Measurements from ENCODE around the gene PCBD2. TPM values are rescaled to one million over a fixed set of nuclear protein-coding genes. Genes with fewer than 3 reads are reported as not detected.

PCBD2 gene
- total RNA-seq, 1 donor from 2014 or later: 18.8 TPM

DNA sequence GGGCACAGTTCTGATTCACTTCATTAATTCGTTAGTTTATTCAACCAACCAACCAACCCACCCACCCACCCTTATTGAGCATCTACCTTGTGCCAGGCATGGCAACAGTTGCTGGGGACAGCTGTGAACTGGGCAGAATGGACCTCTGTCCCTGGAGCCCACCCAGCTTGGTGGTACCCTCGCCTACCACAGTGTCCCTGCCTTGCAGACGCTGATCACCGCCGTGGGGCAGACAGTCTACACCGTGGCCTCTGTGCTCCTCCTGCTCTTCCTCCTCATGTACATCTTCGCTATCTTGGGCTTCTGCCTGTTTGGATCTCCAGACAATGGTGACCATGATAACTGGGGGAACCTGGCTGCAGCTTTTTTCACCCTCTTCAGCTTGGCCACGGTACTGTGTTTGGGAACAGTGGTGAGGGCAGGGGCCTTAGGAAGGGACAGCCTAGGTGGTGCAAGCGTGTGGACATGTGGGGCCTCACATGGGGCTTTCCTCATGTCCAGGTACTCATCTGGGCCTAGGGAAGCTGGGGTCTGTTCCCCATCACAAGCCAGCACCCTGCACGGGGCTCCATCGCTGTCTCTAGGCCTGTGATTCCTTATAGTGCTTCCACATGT lies 102.9 kb downstream of the PCBD2 start:
- Mint-ChIP-seq H3K27me3 (peaks cover 18% of the 10 kb centered on the region), H3K4me3 (ENCODE audit: low read depth) (no peak overlapping the region), H3K27ac (no peak overlapping the region), H3K4me1 (ENCODE audit: low read depth) (peaks cover 2% of the 10 kb centered on the region), H3K36me3 (ENCODE audit: insufficient read depth) (peaks cover 3% of the 10 kb centered on the region), H3K9me3 (ENCODE audit: low read depth) (no peaks in the 10 kb centered on the region)
- TF ChIP-seq, protein P1, sequence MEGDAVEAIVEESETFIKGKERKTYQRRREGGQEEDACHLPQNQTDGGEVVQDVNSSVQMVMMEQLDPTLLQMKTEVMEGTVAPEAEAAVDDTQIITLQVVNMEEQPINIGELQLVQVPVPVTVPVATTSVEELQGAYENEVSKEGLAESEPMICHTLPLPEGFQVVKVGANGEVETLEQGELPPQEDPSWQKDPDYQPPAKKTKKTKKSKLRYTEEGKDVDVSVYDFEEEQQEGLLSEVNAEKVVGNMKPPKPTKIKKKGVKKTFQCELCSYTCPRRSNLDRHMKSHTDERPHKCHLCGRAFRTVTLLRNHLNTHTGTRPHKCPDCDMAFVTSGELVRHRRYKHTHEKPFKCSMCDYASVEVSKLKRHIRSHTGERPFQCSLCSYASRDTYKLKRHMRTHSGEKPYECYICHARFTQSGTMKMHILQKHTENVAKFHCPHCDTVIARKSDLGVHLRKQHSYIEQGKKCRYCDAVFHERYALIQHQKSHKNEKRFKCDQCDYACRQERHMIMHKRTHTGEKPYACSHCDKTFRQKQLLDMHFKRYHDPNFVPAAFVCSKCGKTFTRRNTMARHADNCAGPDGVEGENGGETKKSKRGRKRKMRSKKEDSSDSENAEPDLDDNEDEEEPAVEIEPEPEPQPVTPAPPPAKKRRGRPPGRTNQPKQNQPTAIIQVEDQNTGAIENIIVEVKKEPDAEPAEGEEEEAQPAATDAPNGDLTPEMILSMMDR (IDR thresholded peaks at IDR 0.05; ENCODE audit: unreplicated experiment): no peak
- DNase-seq (ENCODE audit: low spot score, unreplicated experiment): no peak

DNA sequence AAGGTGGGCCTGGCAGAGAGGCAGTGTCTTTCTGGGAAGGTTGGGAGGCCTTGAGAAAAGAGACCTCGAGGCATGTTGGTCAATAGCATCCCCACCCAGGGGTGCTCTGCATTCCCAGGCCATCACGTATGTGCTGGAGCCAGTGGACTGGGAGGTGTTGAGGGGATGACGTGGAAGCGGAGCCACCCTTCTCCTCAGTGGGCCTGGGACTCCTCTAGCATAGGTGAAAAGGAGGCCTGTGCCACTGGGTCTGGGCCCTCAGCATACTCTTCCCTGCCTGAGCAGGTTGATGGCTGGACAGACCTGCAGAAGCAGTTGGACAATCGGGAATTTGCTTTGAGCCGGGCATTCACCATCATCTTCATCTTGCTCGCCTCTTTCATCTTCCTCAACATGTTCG lies 103.6 kb downstream of the PCBD2 start:
- TF ChIP-seq, protein P1 (IDR thresholded peaks at IDR 0.05; ENCODE audit: unreplicated experiment): no peak
- no peak overlapping the region for H3K4me3 Mint-ChIP-seq (ENCODE audit: low read depth)
- no peak overlapping the region for H3K27ac Mint-ChIP-seq
- peaks cover 20% of the 10 kb centered on the region for H3K27me3 Mint-ChIP-seq
- peaks cover 5% of the 10 kb centered on the region for H3K4me1 Mint-ChIP-seq (ENCODE audit: low read depth)
- no peaks in the 10 kb centered on the region for H3K9me3 Mint-ChIP-seq (ENCODE audit: low read depth)
- H3K36me3 Mint-ChIP-seq (ENCODE audit: insufficient read depth): peaks cover 3% of the 10 kb centered on the region
- no peak for DNase-seq (ENCODE audit: low spot score, unreplicated experiment)

DNA sequence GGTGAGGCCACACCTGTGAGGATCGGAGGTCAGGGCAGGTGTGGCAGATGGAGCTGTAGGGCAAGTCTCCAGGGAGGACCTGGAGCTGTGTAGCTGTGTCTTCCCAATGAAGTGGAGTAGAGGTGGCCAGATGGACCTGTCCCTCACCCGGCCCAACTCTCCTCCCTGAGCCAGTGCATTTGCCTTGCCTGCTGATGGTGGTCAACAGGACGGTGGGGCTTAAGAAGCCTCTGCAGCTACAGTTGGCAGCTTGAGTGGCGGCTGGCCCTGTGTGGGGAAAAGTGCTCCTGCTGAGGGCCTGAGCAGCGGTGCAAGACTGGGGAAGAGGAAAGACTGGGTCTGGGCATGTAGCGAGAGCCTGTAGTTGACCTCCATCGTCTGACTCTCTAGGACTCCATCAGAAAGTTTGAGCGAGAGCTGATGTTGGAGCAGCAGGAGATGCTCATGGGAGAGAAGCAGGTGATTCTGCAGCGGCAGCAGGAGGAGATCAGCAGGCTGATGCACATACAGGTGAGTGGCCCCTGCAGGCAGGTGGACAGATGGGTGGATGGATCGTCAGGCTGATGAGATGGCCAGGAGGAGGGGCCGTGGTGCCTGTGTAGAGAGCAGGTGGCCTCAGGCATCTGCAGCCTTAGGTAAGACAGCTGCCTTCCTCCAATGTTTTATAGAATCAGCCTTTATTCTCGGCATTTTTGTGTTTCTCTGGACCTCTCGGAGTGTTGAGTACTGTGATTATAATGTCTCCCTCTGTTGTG lies 104.2 kb downstream of the PCBD2 start:
- peaks cover under 1% of the 10 kb centered on the region for H3K36me3 Mint-ChIP-seq (ENCODE audit: insufficient read depth)
- H3K27me3 Mint-ChIP-seq: peaks cover 19% of the 10 kb centered on the region
- no peak for DNase-seq (ENCODE audit: low spot score, unreplicated experiment)
- H3K9me3 Mint-ChIP-seq (ENCODE audit: low read depth): no peaks in the 10 kb centered on the region
- TF ChIP-seq, protein P1 (IDR thresholded peaks at IDR 0.05; ENCODE audit: unreplicated experiment): no peak
- H3K27ac Mint-ChIP-seq: no peak overlapping the region
- H3K4me3 Mint-ChIP-seq (ENCODE audit: low read depth): no peak overlapping the region
- peaks cover 7% of the 10 kb centered on the region for H3K4me1 Mint-ChIP-seq (ENCODE audit: low read depth)

DNA sequence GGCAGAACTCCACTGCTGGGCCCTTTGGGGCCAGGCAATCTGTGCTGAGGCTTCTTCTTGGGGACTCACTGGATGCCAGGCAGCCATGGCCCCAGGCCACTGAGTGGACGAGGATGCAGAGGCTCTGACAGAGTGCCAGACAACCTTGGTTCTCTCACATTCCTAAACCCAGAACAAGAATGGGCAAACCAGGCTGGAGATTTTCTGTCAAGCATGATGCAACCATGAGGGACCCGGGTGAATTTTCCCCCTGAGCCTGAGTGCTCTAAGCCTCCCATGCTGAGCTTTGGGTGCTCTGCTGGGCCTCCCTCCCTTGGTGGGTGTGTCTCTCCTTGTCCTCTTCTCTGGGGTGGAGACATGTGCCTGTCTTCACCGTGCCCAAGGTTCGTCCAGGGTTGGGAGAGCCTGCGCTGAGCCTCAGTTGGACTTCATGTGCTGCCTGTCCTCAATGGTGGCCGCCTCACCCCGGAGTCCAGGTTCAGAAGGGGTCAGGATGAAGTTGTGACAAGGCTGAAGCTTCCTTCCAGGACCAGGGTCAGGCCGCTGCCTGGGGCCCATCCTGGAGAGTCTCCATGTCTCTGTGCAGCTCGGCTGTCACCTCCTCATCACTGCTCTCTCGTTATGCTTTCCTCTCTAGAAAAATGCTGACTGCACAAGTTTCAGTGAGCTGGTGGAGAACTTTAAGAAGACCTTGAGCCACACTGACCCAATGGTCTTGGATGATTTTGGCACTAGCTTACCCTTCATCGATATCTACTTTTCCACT lies 105.0 kb downstream of the PCBD2 start:
- TF ChIP-seq, protein P1 (IDR thresholded peaks at IDR 0.05; ENCODE audit: unreplicated experiment): no peak
- Mint-ChIP-seq H3K27me3 (peaks cover 12% of the 10 kb centered on the region), H3K4me3 (ENCODE audit: low read depth) (no peak overlapping the region), H3K36me3 (ENCODE audit: insufficient read depth) (no peaks in the 10 kb centered on the region), H3K27ac (no peak overlapping the region), H3K4me1 (ENCODE audit: low read depth) (peaks cover 7% of the 10 kb centered on the region), H3K9me3 (ENCODE audit: low read depth) (no peaks in the 10 kb centered on the region)
- DNase-seq (ENCODE audit: low spot score, unreplicated experiment): no peak

Data from progenitor cell of endocrine pancreas (in vitro differentiated cells).